Bronchial epithelial cell (primary cell): Measurements from ENCODE around the gene DEPDC1B. TPM values are rescaled to one million over a fixed set of nuclear protein-coding genes. Genes with fewer than 3 reads are reported as not detected.

ENCODE experiments used
- DNase-seq: peaks from one replicate; pipeline ENCODE4 v3.0.0-alpha.2; 2010; ENCODE audit warnings: low read depth
- FAIRE-seq: peaks from 2 replicates; lab custom pipeline; 2011; peaks lifted over from hg19 to GRCh38; lab: Jason Lieb, UNC
- H3K27me3 ChIP-seq: 2 replicates; pipeline ENCODE4 v1.5.1; 2011; ENCODE audit warnings: low read length; ENCODE audit not compliant: control insufficient read depth, insufficient read depth
- H3K36me3 ChIP-seq: 2 replicates; pipeline ENCODE4 v1.5.1; 2011; ENCODE audit warnings: low read length; ENCODE audit not compliant: control insufficient read depth, insufficient read depth
- H3K4me3 ChIP-seq: 2 replicates; pipeline ENCODE4 v1.5.1; 2011; ENCODE audit warnings: mild to moderate bottlenecking, low read depth, low read length, control low read depth
- CTCF ChIP-seq: IDR thresholded peaks from 2 replicates; pipeline ENCODE4 v1.5.1; 2011; ENCODE audit warnings: mild to moderate bottlenecking, moderate library complexity, low read length, control low read depth, inconsistent platforms; ENCODE audit not compliant: insufficient read depth, severe bottlenecking
- total RNA-seq: library from RNA; depleted of rRNA; stranded (reverse); fragments of >200 nt; gene quantifications from 2 replicates; pipeline ENCODE4 v1.2.1, GENCODE V29; 2014

DEPDC1B gene
- total RNA-seq, 1 donor from 2014 or later: 2.1 TPM

GRCh38 chr5:60701321-60701968, 1.5 kb upstream of the DEPDC1B start:
- TF ChIP-seq CTCF: no peak
- Histone ChIP-seq H3K27me3 (no peaks in the 10 kb centered on the region), H3K4me3 (no peak overlapping the region), H3K36me3 (no peaks in the 10 kb centered on the region)
- no peak for FAIRE-seq
- peak; percentile 30 for DNase-seq

- no peaks in the 10 kb centered on the region for H3K36me3 ChIP-seq
- TF ChIP-seq CTCF: no peak
- no peaks in the 10 kb centered on the region for H3K27me3 ChIP-seq
- DNase-seq (no peak), FAIRE-seq (no peak)
- H3K4me3 ChIP-seq: peak overlapping the region; percentile 84
Measured at GRCh38 chr5:60700416-60700757, 421 bp upstream of the DEPDC1B start.

- H3K4me3 ChIP-seq: peak overlapping the region; percentile 84
- DNase-seq: no peak
- no peak for FAIRE-seq
- no peaks in the 10 kb centered on the region for H3K36me3 ChIP-seq
- TF ChIP-seq CTCF: no peak
- no peaks in the 10 kb centered on the region for H3K27me3 ChIP-seq
Measured at GRCh38 chr5:60699288-60699608, 718 bp downstream of the DEPDC1B start.

GRCh38 chr5:60698336-60698735, 1.6 kb downstream of the DEPDC1B start:
- TF ChIP-seq CTCF: no peak
- Histone ChIP-seq H3K36me3 (no peaks in the 10 kb centered on the region), H3K27me3 (no peaks in the 10 kb centered on the region), H3K4me3 (no peak overlapping the region)
- no peak for DNase-seq
- no peak for FAIRE-seq

- TF ChIP-seq CTCF: no peak
- Histone ChIP-seq H3K4me3 (no peak overlapping the region), H3K27me3 (no peaks in the 10 kb centered on the region), H3K36me3 (no peaks in the 10 kb centered on the region)
- no peak for DNase-seq
- FAIRE-seq: no peak
Measured at GRCh38 chr5:60690326-60690725, 9.6 kb downstream of the DEPDC1B start.

GRCh38 chr5:60688980-60689379, 11.0 kb downstream of the DEPDC1B start:
- DNase-seq (no peak), FAIRE-seq (no peak)
- TF ChIP-seq CTCF: no peak
- Histone ChIP-seq H3K4me3 (no peak overlapping the region), H3K36me3 (no peaks in the 10 kb centered on the region), H3K27me3 (no peaks in the 10 kb centered on the region)
